Tibial artery (tissue), 4 donors: ENCODE data around the gene NGFR.

Source experiments
- DNase-seq, 2 donors: peaks; one replicate each; pipeline ENCODE4 v3.0.0-alpha.2; 2019
- H3K27ac ChIP-seq, 2 donors: fragments of 200-600 bp; sonication (generic) in 1 of 2; 1 replicate in 1 of 2; 2 replicates in 1 of 2; pipeline ENCODE4 v1.5.1; 2018 to 2019; ENCODE audit warnings: mild to moderate bottlenecking in 1 of 2
- H3K27me3 ChIP-seq, 2 donors: fragments of 200-600 bp; sonication (generic) in 1 of 2; one replicate each; pipeline versions ENCODE4 v1.5.1 to v1.6.0; 2016 to 2019
- H3K36me3 ChIP-seq, 3 donors: fragments of 200-600 bp; sonication (generic) in 2 of 3; one replicate each; pipeline ENCODE4 v1.5.1; 2016 to 2019; ENCODE audit warnings: mild to moderate bottlenecking in 2 of 3
- H3K4me1 ChIP-seq, 4 donors: fragments of 200-600 bp; sonication (generic) in 2 of 4; 1 replicate in 3 of 4; 2 replicates in 1 of 4; pipeline ENCODE4 v1.5.1; 2016 to 2019
- H3K4me3 ChIP-seq, 2 donors: fragments of 200-600 bp; sonication (generic) in 1 of 2; 1 replicate in 1 of 2; 2 replicates in 1 of 2; pipeline ENCODE4 v1.5.1; 2018 to 2019; ENCODE audit warnings: mild to moderate bottlenecking in 2 of 2
- H3K9me3 ChIP-seq, 3 donors: fragments of 200-600 bp; sonication (generic) in 1 of 3; one replicate each; pipeline ENCODE4 v1.5.1; 2016 to 2019
- intact Hi-C: fragments of 100-400 bp; cut with DNase I; formaldehyde crosslinking; loops from one replicate; pipeline ENCODE4 v1.15.0; 2023; ENCODE audit warnings: low total_unique reads
- TF ChIP-seq, protein P1 (sequence below), 2 experiments: fragments of 200-600 bp in 1 of 2; fragments of 450-650 bp in 1 of 2; IDR thresholded peaks; one replicate each; pipeline ENCODE4 v1.5.1; 2017 to 2019; ENCODE audit warnings: antibody characterized with exemption in 2 of 2, mild to moderate bottlenecking in 1 of 2, moderate library complexity in 1 of 2

NGFR gene

GRCh38 chr17:49494399-49494985 is 601 bp upstream of the NGFR start:
- peaks cover 0 to 39% (median 34%) of the 10 kb centered on the region in 4 donors for H3K4me1 ChIP-seq
- peak overlapping the region; percentile 7 to 47 for H3K27ac ChIP-seq
- intact Hi-C loops = no loop called here
- H3K9me3 ChIP-seq = no peaks in the 10 kb centered on the region
- TF ChIP-seq, protein P1, sequence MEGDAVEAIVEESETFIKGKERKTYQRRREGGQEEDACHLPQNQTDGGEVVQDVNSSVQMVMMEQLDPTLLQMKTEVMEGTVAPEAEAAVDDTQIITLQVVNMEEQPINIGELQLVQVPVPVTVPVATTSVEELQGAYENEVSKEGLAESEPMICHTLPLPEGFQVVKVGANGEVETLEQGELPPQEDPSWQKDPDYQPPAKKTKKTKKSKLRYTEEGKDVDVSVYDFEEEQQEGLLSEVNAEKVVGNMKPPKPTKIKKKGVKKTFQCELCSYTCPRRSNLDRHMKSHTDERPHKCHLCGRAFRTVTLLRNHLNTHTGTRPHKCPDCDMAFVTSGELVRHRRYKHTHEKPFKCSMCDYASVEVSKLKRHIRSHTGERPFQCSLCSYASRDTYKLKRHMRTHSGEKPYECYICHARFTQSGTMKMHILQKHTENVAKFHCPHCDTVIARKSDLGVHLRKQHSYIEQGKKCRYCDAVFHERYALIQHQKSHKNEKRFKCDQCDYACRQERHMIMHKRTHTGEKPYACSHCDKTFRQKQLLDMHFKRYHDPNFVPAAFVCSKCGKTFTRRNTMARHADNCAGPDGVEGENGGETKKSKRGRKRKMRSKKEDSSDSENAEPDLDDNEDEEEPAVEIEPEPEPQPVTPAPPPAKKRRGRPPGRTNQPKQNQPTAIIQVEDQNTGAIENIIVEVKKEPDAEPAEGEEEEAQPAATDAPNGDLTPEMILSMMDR (IDR thresholded peaks at IDR 0.05) = no peak
- H3K36me3 ChIP-seq = no peaks in the 10 kb centered on the region
- no peak for DNase-seq
- H3K27me3 ChIP-seq = peaks cover 0 to 6% of the 10 kb centered on the region in 2 donors
- H3K4me3 ChIP-seq = peak overlapping the region; percentile 49 to 63

GRCh38 chr17:49495842-49496182 is 719 bp downstream of the NGFR start:
- Histone ChIP-seq H3K27me3 (peaks cover 0 to 14% of the 10 kb centered on the region in 2 donors), H3K9me3 (no peaks in the 10 kb centered on the region), H3K36me3 (no peaks in the 10 kb centered on the region), H3K4me3 (peak overlapping the region; percentile 49 to 63), H3K27ac (peak overlapping the region; percentile 40 to 47), H3K4me1 (peaks cover 0 to 39% (median 34%) of the 10 kb centered on the region in 4 donors)
- TF ChIP-seq, protein P1 (IDR thresholded peaks at IDR 0.05) = no peak
- intact Hi-C loops = loop anchor here (5.0 kb wide), 1 partner anchor 61 kb away; no protein-coding TSS in a partner anchor
- DNase-seq = no peak

- intact Hi-C loops = loop anchor here (5.0 kb wide), 1 partner anchor 61 kb away; no protein-coding TSS in a partner anchor
- H3K27ac ChIP-seq = peak overlapping the region; percentile 47 to 57
Measured at GRCh38 chr17:49496183-49496866, 1.2 kb downstream of the NGFR start.

GRCh38 chr17:49496867-49497147 is 1.7 kb downstream of the NGFR start:
- H3K9me3 ChIP-seq = no peaks in the 10 kb centered on the region
- no peak for DNase-seq
- no peaks in the 10 kb centered on the region for H3K36me3 ChIP-seq
- peak overlapping the region; percentile 49 to 63 for H3K4me3 ChIP-seq
- H3K4me1 ChIP-seq = peaks cover 0 to 39% (median 34%) of the 10 kb centered on the region in 4 donors
- intact Hi-C loops = loop anchor here (5.0 kb wide), 1 partner anchor 60 kb away; no protein-coding TSS in a partner anchor
- H3K27ac ChIP-seq = peak overlapping the region; percentile 39 to 57
- TF ChIP-seq, protein P1 (IDR thresholded peaks at IDR 0.05) = no peak
- H3K27me3 ChIP-seq = peaks cover 0 to 24% of the 10 kb centered on the region in 2 donors

More at GRCh38 chr17:49496183-49496866, 1.2 kb downstream of the NGFR start:
- H3K27me3 ChIP-seq = peaks cover 0 to 19% of the 10 kb centered on the region in 2 donors
- H3K4me3 ChIP-seq = peak overlapping the region; percentile 49 to 63
- TF ChIP-seq, protein P1 (IDR thresholded peaks at IDR 0.05) = peak; percentile 86 to 87
- no peaks in the 10 kb centered on the region for H3K36me3 ChIP-seq
- H3K4me1 ChIP-seq = peaks cover 0 to 39% (median 34%) of the 10 kb centered on the region in 4 donors
- no peaks in the 10 kb centered on the region for H3K9me3 ChIP-seq
- peak; percentile 75 to 85 for DNase-seq

DNA sequence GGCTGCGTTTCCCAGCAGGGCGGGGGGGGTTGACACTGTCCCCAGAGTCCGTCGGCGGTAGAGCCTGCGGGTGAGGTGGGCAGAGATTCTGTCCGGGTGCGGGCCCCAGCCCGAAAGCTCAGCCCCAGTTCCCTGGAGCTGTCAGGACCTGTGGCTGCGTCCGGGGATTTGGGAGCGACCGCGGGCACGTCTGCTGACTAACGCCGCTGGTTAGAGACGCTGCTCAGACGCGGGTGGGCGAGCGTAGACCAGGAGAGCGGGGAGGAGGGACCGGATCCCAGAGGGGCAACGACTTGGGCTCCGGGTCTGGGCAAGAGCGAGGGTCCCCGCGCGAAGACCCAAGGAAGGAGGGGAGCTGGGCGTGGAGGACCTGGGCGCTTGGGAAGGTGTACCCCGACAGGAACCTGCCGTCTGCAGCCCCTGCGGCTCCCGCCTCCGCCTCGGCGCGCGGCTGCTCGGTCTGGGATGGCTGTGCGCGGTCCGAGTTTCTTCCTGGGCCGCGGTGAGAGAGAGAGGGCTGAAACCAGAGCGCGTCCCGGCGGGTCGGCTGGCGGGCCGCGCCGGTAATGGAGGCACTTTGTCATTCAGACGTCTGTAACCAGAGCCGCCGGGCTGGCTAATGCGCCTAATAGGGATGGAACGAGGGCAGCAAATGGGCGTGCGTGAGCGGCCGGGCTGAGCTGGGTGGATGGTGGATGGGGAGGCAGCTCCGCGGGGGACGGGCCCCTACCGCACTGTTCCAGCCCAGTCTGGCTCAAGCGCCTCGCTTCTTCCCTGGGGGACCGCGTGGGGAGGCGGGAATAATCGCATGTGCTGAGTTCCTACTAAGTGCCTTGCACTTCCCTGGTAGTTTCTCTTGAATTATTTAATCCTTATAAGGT is 2.3 kb downstream of the NGFR start:
- peak; percentile 76 to 93 for DNase-seq
- Histone ChIP-seq H3K9me3 (no peaks in the 10 kb centered on the region), H3K27me3 (peaks cover 0 to 28% of the 10 kb centered on the region in 2 donors), H3K4me1 (peaks cover 0 to 39% (median 34%) of the 10 kb centered on the region in 4 donors), H3K36me3 (no peaks in the 10 kb centered on the region), H3K27ac (peak overlapping the region; percentile 39 to 57), H3K4me3 (peak overlapping the region; percentile 49 to 63)
- intact Hi-C loops = loop anchor here (5.0 kb wide), 1 partner anchor 60 kb away; no protein-coding TSS in a partner anchor
- TF ChIP-seq, protein P1 (IDR thresholded peaks at IDR 0.05) = peak in 1 of 2 experiments; percentile 6
